ENCODE data around the gene SPINK2. TPM values are rescaled to one million over a fixed set of nuclear protein-coding genes. Genes with fewer than 3 reads are reported as not detected.

The SPINK2 gene
- total and polyA plus RNA-seq, 2 of the 13 experiments (the other 11 are each of a cell fraction or from before 2014, with no cell fraction given) = not detected

- TF ChIP-seq NR2F1 (CRISPR knock-in tag; IDR thresholded peaks at IDR 0.05) (no peak), ZFP37 (CRISPR knock-in tag; IDR thresholded peaks at IDR 0.05; ENCODE audit: borderline replicate concordance) (no peak), ONECUT2 (CRISPR knock-in tag; IDR thresholded peaks at IDR 0.05) (no peak), ZNF891 (CRISPR knock-in tag; IDR thresholded peaks at IDR 0.05) (no peak), GLI4 (CRISPR knock-in tag; IDR thresholded peaks at IDR 0.05; ENCODE audit: borderline replicate concordance) (no peak)
Measured at GRCh38 chr4:56773346-56773745, 48.2 kb downstream of the SPINK2 start (continued).

DNA sequence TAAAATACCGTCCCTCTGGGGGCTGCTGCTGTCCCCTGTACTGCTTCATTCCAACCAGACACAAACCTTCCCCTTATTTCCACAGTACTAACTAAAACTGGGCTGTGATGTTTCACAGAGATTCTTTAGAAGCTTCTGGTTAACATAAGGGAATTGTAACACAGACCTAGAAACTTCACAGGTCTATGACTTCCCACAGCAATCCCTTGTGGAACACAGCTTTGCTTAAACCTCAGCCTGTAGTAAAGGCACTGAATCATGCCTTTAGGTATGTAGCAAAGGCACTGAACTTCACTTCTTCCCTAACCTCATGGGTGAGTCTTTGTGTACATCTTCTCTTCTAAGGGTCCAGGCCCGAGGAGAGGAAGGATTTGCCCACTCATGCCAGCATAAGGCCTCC, 49.4 kb downstream of the SPINK2 start:
- no peak overlapping the region for H3K4me2 ChIP-seq (ENCODE audit: low read depth, low read length)
- TF ChIP-seq ZNF570 (CRISPR knock-in tag; IDR thresholded peaks at IDR 0.05; ENCODE audit: borderline replicate concordance) (no peak), TCF7L2 (IDR thresholded peaks at IDR 0.05; ENCODE audit: low read depth, low read length) (no peak), MBNL3 (CRISPR knock-in tag; conservative IDR thresholded peaks at IDR 0.05) (no peak), NFYB (CRISPR knock-in tag; IDR thresholded peaks at IDR 0.05) (no peak), LCORL (IDR thresholded peaks at IDR 0.05) (no peak), LCORL (CRISPR knock-in tag; IDR thresholded peaks at IDR 0.05) (no peak)
- TF ChIP-seq, protein P1, sequence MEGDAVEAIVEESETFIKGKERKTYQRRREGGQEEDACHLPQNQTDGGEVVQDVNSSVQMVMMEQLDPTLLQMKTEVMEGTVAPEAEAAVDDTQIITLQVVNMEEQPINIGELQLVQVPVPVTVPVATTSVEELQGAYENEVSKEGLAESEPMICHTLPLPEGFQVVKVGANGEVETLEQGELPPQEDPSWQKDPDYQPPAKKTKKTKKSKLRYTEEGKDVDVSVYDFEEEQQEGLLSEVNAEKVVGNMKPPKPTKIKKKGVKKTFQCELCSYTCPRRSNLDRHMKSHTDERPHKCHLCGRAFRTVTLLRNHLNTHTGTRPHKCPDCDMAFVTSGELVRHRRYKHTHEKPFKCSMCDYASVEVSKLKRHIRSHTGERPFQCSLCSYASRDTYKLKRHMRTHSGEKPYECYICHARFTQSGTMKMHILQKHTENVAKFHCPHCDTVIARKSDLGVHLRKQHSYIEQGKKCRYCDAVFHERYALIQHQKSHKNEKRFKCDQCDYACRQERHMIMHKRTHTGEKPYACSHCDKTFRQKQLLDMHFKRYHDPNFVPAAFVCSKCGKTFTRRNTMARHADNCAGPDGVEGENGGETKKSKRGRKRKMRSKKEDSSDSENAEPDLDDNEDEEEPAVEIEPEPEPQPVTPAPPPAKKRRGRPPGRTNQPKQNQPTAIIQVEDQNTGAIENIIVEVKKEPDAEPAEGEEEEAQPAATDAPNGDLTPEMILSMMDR (CRISPR knock-in tag; IDR thresholded peaks at IDR 0.05) = no peak
- H3K4me1 ChIP-seq (ENCODE audit: insufficient read depth, low read length) = no peaks in the 10 kb centered on the region
- no peaks in the 10 kb centered on the region for H3K9me3 ChIP-seq (ENCODE audit: low read length)
- H3K9ac ChIP-seq (ENCODE audit: insufficient read depth, low read depth, low read length) = no peak overlapping the region
- no peak overlapping the region for H2AFZ ChIP-seq (ENCODE audit: low read length)
- ChIA-PET POLR2A (no interaction called here), CTCF (ENCODE audit: low intra/inter-chr PET ratio, low total read pairs) (no interaction called here)
- intact Hi-C loops (cut with micrococcal nuclease; ENCODE audit: unreplicated experiment) = no loop called here
- in situ Hi-C loops (cut with HindIII; ENCODE audit: extremely low pct_ligation_motif_present, low pct_unique_long_range_greater_than_20kb) = no loop called here
- 0% methylated on average over 2 of the region's 2 CpGs for WGBS (ENCODE audit: low lambda C conversion rate)
- H4K20me1 ChIP-seq (ENCODE audit: insufficient read depth, low read length) = no peaks in the 10 kb centered on the region
- no peaks in the 10 kb centered on the region for H3K79me2 ChIP-seq (ENCODE audit: insufficient read depth, low read length)
- no peaks in the 10 kb centered on the region for H3K27me3 ChIP-seq (ENCODE audit: control insufficient read depth in 1 of 2, insufficient read depth in 2 of 2, low read length in 2 of 2)
- FAIRE-seq (no peak), DNase-seq (ENCODE audit: low spot score) (no peak), ATAC-seq (no peak)
- no peaks in the 10 kb centered on the region for H3K36me3 ChIP-seq (replicated peaks in 1 of 2; ENCODE audit: control insufficient read depth in 1 of 2, insufficient read depth in 2 of 2, low read length in 2 of 2)
- no peak overlapping the region for H3K4me3 ChIP-seq (replicated peaks in 1 of 3; ENCODE audit: insufficient read depth in 1 of 3, low read depth in 2 of 3, low read length in 3 of 3)
- no peak overlapping the region for H3K27ac ChIP-seq (ENCODE audit: extremely low read length, insufficient read depth, low read length)
- BruUV-seq (replicated peaks) = no TSS peak
